ENCODE data around the gene ANKS1B. TPM values are rescaled to one million over a fixed set of nuclear protein-coding genes. Genes with fewer than 3 reads are reported as not detected.

The ANKS1B gene
- total RNA-seq, 5 donors from 2014 or later (not counting 1 experiment from before 2014, with no cell fraction given) = 0.18 to 0.47 (median 0.19) TPM; not detected in 2

DNA sequence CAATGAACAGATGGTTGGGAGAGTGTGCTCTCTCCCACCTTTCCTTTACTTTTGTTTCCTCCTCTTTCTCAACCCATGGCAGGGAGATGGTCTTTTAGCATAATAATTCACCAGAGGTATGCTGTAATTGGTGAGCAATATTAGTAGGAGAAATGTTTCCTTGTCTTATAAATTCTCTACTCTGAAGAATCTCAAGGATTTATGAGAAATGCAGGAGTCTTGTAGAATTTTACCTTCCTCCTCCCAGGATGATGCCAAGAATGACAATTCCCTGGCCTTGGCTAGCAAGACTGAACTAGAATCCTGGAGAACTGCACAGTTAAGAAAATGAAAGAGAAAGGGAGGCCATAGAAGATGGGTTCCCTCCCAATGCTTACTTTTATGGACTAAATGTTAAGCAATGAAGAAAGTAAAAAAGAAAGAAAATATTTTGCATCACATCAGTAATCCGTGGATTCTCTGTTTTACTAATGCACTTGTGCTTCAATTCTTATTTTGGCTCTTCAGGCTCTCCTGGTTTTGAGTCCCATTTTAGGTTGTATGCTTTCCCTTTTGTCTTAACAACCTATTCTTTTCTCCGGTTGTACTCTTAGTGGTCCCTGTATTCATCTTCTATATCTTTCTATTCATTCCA, 530.1 kb downstream of the ANKS1B start:
- no peaks in the 10 kb centered on the region for H3K36me3 ChIP-seq (ENCODE audit: control insufficient read depth in 2 of 2, extremely low read depth in 1 of 2, insufficient read depth in 1 of 2, low read length in 1 of 2)
- DNase-seq = no peak
- Mint-ChIP-seq H3K27me3 (no peaks in the 10 kb centered on the region), H3K9me3 (peaks cover 7 to 27% (median 8%) of the 10 kb centered on the region in 3 donors), H3K27ac (no peak overlapping the region), H3K4me1 (no peaks in the 10 kb centered on the region), H3K4me3 (no peak overlapping the region), H3K36me3 (no peaks in the 10 kb centered on the region)
- no peaks in the 10 kb centered on the region for H3K27me3 ChIP-seq (replicated peaks in 1 of 2; ENCODE audit: control insufficient read depth in 2 of 2, extremely low read depth in 1 of 2, insufficient read depth in 2 of 2, low read length in 1 of 2)
- 53% methylated on average over 2 of the region's 2 CpGs for WGBS (ENCODE audit: insufficient coverage)
- no peaks in the 10 kb centered on the region for H3K4me1 ChIP-seq (ENCODE audit: control insufficient read depth in 1 of 2, extremely low read depth in 1 of 2, insufficient read depth in 2 of 2, low read length in 2 of 2)
- ChIA-PET POLR2A (no interaction called here), CTCF (no interaction called here)
- no peak overlapping the region for H3K27ac ChIP-seq (ENCODE audit: low read length)
- no peak for ATAC-seq (replicated peaks in 1 of 4)
- H3K4me3 ChIP-seq (ENCODE audit: control insufficient read depth in 1 of 2, extremely low read depth in 1 of 2, low read length in 1 of 2) = no peak overlapping the region
- no peaks in the 10 kb centered on the region for H3K9me3 ChIP-seq

DNA sequence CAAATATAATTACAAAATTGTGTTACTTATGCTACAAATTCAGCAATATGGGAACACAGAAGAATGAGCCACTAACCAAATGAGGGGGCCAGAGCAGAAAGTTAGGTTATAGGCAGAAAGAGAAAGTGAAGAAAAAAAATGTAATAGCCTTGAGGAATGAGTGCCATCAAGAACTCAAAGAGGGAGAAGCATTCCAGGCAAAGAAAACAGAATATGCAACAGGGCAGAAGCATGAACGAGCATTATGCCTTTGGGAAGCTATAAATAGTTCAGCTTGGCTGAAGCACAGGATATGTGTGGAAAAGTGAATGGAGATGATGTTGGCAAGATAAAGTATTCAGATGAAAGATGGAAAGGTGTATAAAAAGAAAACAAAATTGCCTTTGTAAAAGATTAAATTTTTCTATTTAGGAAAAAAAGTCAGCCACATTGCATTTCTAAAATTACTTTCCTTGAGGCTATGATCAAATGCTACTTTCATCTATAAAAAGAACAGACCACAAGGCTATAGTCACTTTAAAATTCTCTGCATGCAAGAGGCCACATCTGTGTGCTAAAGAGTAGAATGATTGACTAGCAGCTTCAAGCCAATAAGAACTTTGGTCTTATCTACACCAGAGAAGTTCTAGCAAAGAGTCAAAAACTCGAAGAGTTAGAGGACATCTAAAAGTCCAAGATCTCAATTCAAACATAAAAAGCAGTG, 530.7 kb downstream of the ANKS1B start:
- Histone ChIP-seq H3K4me1 (ENCODE audit: control insufficient read depth in 1 of 2, extremely low read depth in 1 of 2, insufficient read depth in 2 of 2, low read length in 2 of 2) (no peaks in the 10 kb centered on the region), H3K9me3 (no peaks in the 10 kb centered on the region), H3K27ac (ENCODE audit: low read length) (no peak overlapping the region), H3K36me3 (ENCODE audit: control insufficient read depth in 2 of 2, extremely low read depth in 1 of 2, insufficient read depth in 1 of 2, low read length in 1 of 2) (no peaks in the 10 kb centered on the region), H3K27me3 (replicated peaks in 1 of 2; ENCODE audit: control insufficient read depth in 2 of 2, extremely low read depth in 1 of 2, insufficient read depth in 2 of 2, low read length in 1 of 2) (no peaks in the 10 kb centered on the region), H3K4me3 (ENCODE audit: control insufficient read depth in 1 of 2, extremely low read depth in 1 of 2, low read length in 1 of 2) (no peak overlapping the region)
- 14% methylated on average over 1 of the region's 2 CpGs for WGBS (ENCODE audit: insufficient coverage)
- Mint-ChIP-seq H3K27me3 (no peaks in the 10 kb centered on the region), H3K36me3 (no peaks in the 10 kb centered on the region), H3K27ac (no peak overlapping the region), H3K4me1 (no peaks in the 10 kb centered on the region), H3K4me3 (no peak overlapping the region), H3K9me3 (peaks cover 7 to 27% (median 8%) of the 10 kb centered on the region in 3 donors)
- DNase-seq = no peak
- ATAC-seq (replicated peaks in 1 of 4) = no peak
- ChIA-PET POLR2A (no interaction called here), CTCF (no interaction called here)

DNA sequence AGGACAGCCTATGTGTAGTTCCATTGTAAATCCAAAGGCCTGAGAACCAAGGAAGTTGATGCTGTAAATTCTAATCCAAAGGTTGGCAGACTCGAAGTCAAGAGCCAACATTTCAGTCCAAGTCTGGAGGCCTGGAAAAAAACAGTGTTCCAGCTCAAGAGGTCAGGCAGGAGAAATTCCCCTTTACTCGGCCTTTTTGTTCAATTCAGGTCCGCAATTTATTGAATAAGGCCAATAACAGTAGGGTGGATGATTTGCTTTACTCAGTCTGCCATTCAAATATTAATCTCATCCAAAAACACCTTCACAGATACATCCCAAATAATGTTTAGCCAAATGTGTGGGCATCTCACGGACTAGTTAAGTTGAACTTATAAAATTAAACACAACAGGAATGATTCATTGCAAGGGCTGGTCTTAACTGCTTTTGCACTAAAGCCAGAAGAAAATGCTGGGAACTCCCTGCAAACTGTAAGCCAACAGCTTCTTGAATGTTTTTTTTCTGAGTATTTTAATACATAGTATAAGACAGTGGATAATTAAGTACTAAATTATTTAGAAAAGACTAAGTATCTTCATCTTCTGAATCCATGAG, 534.6 kb downstream of the ANKS1B start:
- Mint-ChIP-seq H3K27me3 (no peaks in the 10 kb centered on the region), H3K9me3 (peaks cover 9 to 20% (median 11%) of the 10 kb centered on the region in 3 donors), H3K36me3 (no peaks in the 10 kb centered on the region), H3K4me1 (no peaks in the 10 kb centered on the region), H3K27ac (no peak overlapping the region), H3K4me3 (no peak overlapping the region)
- Histone ChIP-seq H3K9me3 (no peaks in the 10 kb centered on the region), H3K27ac (ENCODE audit: low read length) (no peak overlapping the region), H3K27me3 (replicated peaks in 1 of 2; ENCODE audit: control insufficient read depth in 2 of 2, extremely low read depth in 1 of 2, insufficient read depth in 2 of 2, low read length in 1 of 2) (no peaks in the 10 kb centered on the region), H3K4me1 (ENCODE audit: control insufficient read depth in 1 of 2, extremely low read depth in 1 of 2, insufficient read depth in 2 of 2, low read length in 2 of 2) (no peaks in the 10 kb centered on the region), H3K4me3 (ENCODE audit: control insufficient read depth in 1 of 2, extremely low read depth in 1 of 2, low read length in 1 of 2) (no peak overlapping the region), H3K36me3 (ENCODE audit: control insufficient read depth in 2 of 2, extremely low read depth in 1 of 2, insufficient read depth in 1 of 2, low read length in 1 of 2) (no peaks in the 10 kb centered on the region)
- DNase-seq = no peak
- CTCF ChIA-PET = no interaction called here
- 20% methylated on average over 1 of the region's 4 CpGs for WGBS (ENCODE audit: insufficient coverage)
- POLR2A ChIA-PET = no interaction called here
- ATAC-seq (replicated peaks in 1 of 4) = no peak

DNA sequence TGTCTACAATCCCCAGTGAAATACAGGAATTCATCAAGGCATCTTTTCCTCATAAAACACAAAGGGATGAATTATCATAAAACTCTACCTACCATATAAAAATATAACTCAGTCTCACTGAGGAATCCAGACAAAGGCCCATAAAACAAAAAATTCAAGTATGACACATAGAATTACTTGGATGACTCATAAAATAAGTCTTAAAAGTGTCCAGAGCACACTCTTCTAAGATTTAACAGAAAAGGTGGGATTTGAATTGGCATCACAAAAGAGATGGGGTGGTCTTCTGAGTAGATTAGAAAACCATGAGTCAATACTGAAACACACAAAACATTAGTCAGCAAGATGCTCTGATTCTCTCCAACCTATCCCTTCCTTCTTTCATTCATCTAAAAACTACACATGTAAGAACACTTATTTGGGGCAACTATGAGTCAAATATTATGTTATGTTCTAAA, 539.8 kb downstream of the ANKS1B start:
- Histone ChIP-seq H3K27ac (ENCODE audit: low read length) (no peak overlapping the region), H3K9me3 (no peaks in the 10 kb centered on the region), H3K4me3 (ENCODE audit: control insufficient read depth in 1 of 2, extremely low read depth in 1 of 2, low read length in 1 of 2) (no peak overlapping the region), H3K36me3 (ENCODE audit: control insufficient read depth in 2 of 2, extremely low read depth in 1 of 2, insufficient read depth in 1 of 2, low read length in 1 of 2) (no peaks in the 10 kb centered on the region), H3K27me3 (replicated peaks in 1 of 2; ENCODE audit: control insufficient read depth in 2 of 2, extremely low read depth in 1 of 2, insufficient read depth in 2 of 2, low read length in 1 of 2) (no peaks in the 10 kb centered on the region), H3K4me1 (ENCODE audit: control insufficient read depth in 1 of 2, extremely low read depth in 1 of 2, insufficient read depth in 2 of 2, low read length in 2 of 2) (no peaks in the 10 kb centered on the region)
- Mint-ChIP-seq H3K4me3 (no peak overlapping the region), H3K9me3 (peaks cover 10 to 20% (median 15%) of the 10 kb centered on the region in 3 donors), H3K27ac (no peak overlapping the region), H3K4me1 (no peaks in the 10 kb centered on the region), H3K36me3 (no peaks in the 10 kb centered on the region), H3K27me3 (no peaks in the 10 kb centered on the region)
- CTCF ChIA-PET = no interaction called here
- POLR2A ChIA-PET = no interaction called here
- DNase-seq (no peak), ATAC-seq (replicated peaks in 1 of 4) (no peak)

DNA sequence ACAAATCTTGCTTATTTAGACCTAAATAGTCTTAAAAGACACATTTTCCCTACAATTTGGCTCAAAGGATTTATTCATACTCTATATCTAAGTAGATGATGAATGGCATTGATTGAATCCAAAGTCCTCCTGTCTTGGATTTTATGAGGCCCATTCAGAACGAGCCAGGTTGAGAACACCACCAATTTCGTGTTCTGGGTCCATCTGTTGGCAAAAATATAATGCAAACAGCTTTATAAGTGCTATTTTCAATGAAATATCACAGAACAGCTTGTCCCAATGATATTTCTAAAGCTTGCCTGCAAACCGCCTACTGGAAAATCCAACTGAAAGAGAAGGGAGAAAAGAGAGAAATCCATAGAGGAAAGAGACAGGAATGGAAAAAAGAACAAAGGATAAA, 542.0 kb downstream of the ANKS1B start:
- no peak overlapping the region for H3K4me3 Mint-ChIP-seq
- no peaks in the 10 kb centered on the region for H3K36me3 ChIP-seq (ENCODE audit: control insufficient read depth in 2 of 2, extremely low read depth in 1 of 2, insufficient read depth in 1 of 2, low read length in 1 of 2)
- H3K9me3 ChIP-seq = no peaks in the 10 kb centered on the region
- H3K36me3 Mint-ChIP-seq = no peaks in the 10 kb centered on the region
- no peaks in the 10 kb centered on the region for H3K27me3 Mint-ChIP-seq
- peaks cover 8 to 21% (median 18%) of the 10 kb centered on the region in 3 donors for H3K9me3 Mint-ChIP-seq
- no peak overlapping the region for H3K4me3 ChIP-seq (ENCODE audit: control insufficient read depth in 1 of 2, extremely low read depth in 1 of 2, low read length in 1 of 2)
- no peak overlapping the region for H3K27ac ChIP-seq (ENCODE audit: low read length)
- H3K27ac Mint-ChIP-seq = no peak overlapping the region
- ChIA-PET CTCF (no interaction called here), POLR2A (no interaction called here)
- H3K4me1 ChIP-seq (ENCODE audit: control insufficient read depth in 1 of 2, extremely low read depth in 1 of 2, insufficient read depth in 2 of 2, low read length in 2 of 2) = no peaks in the 10 kb centered on the region
- WGBS (ENCODE audit: insufficient coverage) = no CpG with 5 or more reads among the region's 3 CpGs
- no peak for DNase-seq
- H3K27me3 ChIP-seq (replicated peaks in 1 of 2; ENCODE audit: control insufficient read depth in 2 of 2, extremely low read depth in 1 of 2, insufficient read depth in 2 of 2, low read length in 1 of 2) = no peaks in the 10 kb centered on the region
- ATAC-seq (replicated peaks in 1 of 4) = no peak
- no peaks in the 10 kb centered on the region for H3K4me1 Mint-ChIP-seq

DNA sequence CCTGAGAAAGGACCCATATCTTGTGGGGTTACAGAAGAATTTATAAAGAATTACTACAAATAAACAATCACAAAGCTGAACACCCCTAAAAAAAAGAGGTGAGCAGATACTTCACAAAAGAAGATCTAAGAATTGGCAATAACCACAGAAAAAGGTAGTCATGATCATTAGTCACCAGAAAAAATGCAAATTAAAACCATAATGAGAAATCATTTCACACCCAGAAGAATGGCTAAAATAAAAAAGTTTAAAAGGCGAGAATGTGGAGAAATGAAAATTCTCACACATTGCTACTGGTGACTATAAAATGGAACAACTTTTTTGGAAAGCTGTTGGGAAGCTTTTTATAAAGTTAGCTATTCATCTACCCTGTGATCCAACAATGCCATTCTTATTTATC, 545.3 kb downstream of the ANKS1B start:
- no peak overlapping the region for H3K27ac Mint-ChIP-seq
- WGBS (ENCODE audit: insufficient coverage) = no CpG with 5 or more reads among the region's 1 CpG
- Histone ChIP-seq H3K27me3 (replicated peaks in 1 of 2; ENCODE audit: control insufficient read depth in 2 of 2, extremely low read depth in 1 of 2, insufficient read depth in 2 of 2, low read length in 1 of 2) (no peaks in the 10 kb centered on the region), H3K36me3 (ENCODE audit: control insufficient read depth in 2 of 2, extremely low read depth in 1 of 2, insufficient read depth in 1 of 2, low read length in 1 of 2) (no peaks in the 10 kb centered on the region), H3K27ac (ENCODE audit: low read length) (no peak overlapping the region), H3K4me3 (ENCODE audit: control insufficient read depth in 1 of 2, extremely low read depth in 1 of 2, low read length in 1 of 2) (no peak overlapping the region), H3K9me3 (no peaks in the 10 kb centered on the region), H3K4me1 (ENCODE audit: control insufficient read depth in 1 of 2, extremely low read depth in 1 of 2, insufficient read depth in 2 of 2, low read length in 2 of 2) (no peaks in the 10 kb centered on the region)
- H3K4me1 Mint-ChIP-seq = no peaks in the 10 kb centered on the region
- POLR2A ChIA-PET = no interaction called here
- H3K36me3 Mint-ChIP-seq = no peaks in the 10 kb centered on the region
- CTCF ChIA-PET = no interaction called here
- ATAC-seq (replicated peaks in 1 of 4) (no peak), DNase-seq (no peak)
- no peak overlapping the region for H3K4me3 Mint-ChIP-seq
- no peaks in the 10 kb centered on the region for H3K27me3 Mint-ChIP-seq
- H3K9me3 Mint-ChIP-seq = peaks cover 3 to 19% (median 4%) of the 10 kb centered on the region in 3 donors
